Esophagus squamous epithelium (tissue), 4 donors: ENCODE measurements around the gene SGMS2.

Source experiments
- POLR2A ChIP-seq, 4 donors: fragments of 450-650 bp; IDR thresholded peaks; one replicate each; pipeline ENCODE4 v1.6.1; 2017; ENCODE audit warnings: antibody characterized with exemption in 4 of 4, mild to moderate bottlenecking in 4 of 4, moderate library complexity in 3 of 4
- TF ChIP-seq, protein P1 (sequence below), 6 experiments: fragments of 450-650 bp in 4 of 6; fragments of 200-600 bp in 2 of 6; sonication (generic) in 2 of 6; IDR thresholded peaks; one replicate each; pipeline ENCODE4 v1.5.1; 2016 to 2019; ENCODE audit warnings: antibody characterized with exemption in 6 of 6, mild to moderate bottlenecking in 4 of 6, moderate library complexity in 4 of 6

DNA sequence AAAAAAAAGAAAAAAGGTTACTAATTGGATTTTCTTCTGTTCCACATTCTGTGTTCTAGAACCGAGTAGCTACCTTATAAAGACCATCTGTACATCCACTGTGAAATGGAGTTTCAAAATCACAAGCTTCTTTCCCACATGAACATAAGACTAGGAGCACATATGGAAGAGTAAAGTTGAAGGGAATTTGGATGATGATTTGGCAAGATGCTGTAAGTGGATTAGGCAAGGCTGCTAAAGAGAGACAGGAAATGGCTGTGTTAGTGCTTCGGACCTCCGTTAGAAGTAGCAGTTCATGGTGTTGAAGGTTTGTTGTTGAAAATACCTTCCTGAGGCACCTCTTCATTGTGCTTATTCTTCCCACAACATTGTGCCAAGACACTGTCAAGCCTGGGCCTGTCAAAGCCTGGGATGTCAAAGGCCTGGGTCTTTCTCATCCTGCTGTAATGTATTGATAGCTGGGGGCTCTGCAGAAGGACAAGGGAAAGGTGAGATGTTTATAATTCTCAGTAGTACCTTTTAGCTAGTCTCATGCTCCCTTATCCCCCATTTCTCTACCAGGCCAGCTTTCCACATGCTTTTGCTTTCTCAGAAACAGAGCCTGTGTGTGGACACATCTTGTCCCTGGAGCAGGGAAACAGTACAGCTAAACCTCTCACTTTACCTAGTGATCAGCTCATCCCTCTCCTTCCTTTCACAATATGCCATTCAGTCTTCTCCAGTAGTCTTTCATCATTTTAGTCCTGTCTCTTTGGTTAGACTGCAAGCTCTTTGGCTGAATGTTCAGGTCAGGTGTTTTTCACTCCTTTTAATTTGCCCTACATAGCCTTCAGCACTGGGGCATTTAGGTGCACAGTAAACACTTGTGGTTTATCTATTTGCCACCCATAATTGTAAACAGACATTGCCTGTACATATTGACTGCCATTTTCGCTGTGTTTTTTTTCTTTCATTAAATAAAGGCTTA lies 68.7 kb downstream of the SGMS2 start:
- TF ChIP-seq, protein P1, sequence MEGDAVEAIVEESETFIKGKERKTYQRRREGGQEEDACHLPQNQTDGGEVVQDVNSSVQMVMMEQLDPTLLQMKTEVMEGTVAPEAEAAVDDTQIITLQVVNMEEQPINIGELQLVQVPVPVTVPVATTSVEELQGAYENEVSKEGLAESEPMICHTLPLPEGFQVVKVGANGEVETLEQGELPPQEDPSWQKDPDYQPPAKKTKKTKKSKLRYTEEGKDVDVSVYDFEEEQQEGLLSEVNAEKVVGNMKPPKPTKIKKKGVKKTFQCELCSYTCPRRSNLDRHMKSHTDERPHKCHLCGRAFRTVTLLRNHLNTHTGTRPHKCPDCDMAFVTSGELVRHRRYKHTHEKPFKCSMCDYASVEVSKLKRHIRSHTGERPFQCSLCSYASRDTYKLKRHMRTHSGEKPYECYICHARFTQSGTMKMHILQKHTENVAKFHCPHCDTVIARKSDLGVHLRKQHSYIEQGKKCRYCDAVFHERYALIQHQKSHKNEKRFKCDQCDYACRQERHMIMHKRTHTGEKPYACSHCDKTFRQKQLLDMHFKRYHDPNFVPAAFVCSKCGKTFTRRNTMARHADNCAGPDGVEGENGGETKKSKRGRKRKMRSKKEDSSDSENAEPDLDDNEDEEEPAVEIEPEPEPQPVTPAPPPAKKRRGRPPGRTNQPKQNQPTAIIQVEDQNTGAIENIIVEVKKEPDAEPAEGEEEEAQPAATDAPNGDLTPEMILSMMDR (IDR thresholded peaks at IDR 0.05), result no peak
- TF ChIP-seq POLR2A (IDR thresholded peaks at IDR 0.05), result no peak
